GM19238 (cell line): ENCODE data around the gene INHBE.

Experiments used
- DNase-seq: peaks from one replicate; pipeline ENCODE4 v3.0.0; 2011; ENCODE audit warnings: low spot score; ENCODE audit not compliant: insufficient read length

The INHBE gene

GRCh38 chr12:57460841-57461275 lies 5.8 kb downstream of the INHBE start:
- DNase-seq: no peak

- no peak for DNase-seq
These were observed 6.3 kb downstream of the INHBE start for GRCh38 chr12:57461276-57461916.

- DNase-seq: no peak
These were observed 6.8 kb downstream of the INHBE start for GRCh38 chr12:57461917-57462250.

- peak; percentile 92 for DNase-seq
These were observed 7.3 kb downstream of the INHBE start for GRCh38 chr12:57462251-57462911.

- DNase-seq: no peak
These were observed 7.8 kb downstream of the INHBE start for GRCh38 chr12:57462912-57463253.

GRCh38 chr12:57464569-57464968 lies 9.5 kb downstream of the INHBE start:
- DNase-seq: no peak

- no peak for DNase-seq
These were observed 10.1 kb downstream of the INHBE start for GRCh38 chr12:57465030-57465746.

GRCh38 chr12:57465747-57466505 lies 10.8 kb downstream of the INHBE start:
- no peak for DNase-seq

- DNase-seq: no peak
These were observed 12.2 kb downstream of the INHBE start for GRCh38 chr12:57467212-57467874.

GRCh38 chr12:57467915-57468314 lies 12.8 kb downstream of the INHBE start:
- no peak for DNase-seq

- no peak for DNase-seq
These were observed 14.4 kb downstream of the INHBE start for GRCh38 chr12:57469296-57470164.

GRCh38 chr12:57470286-57470969 lies 15.3 kb downstream of the INHBE start:
- no peak for DNase-seq

GRCh38 chr12:57470970-57471656 lies 16.0 kb downstream of the INHBE start:
- no peak for DNase-seq

- DNase-seq: no peak
These were observed 16.6 kb downstream of the INHBE start for GRCh38 chr12:57471661-57472060.

GRCh38 chr12:57472391-57472790 lies 17.3 kb downstream of the INHBE start:
- no peak for DNase-seq

GRCh38 chr12:57473392-57473791 lies 18.3 kb downstream of the INHBE start:
- DNase-seq: no peak

GRCh38 chr12:57473886-57474285 lies 18.8 kb downstream of the INHBE start:
- no peak for DNase-seq

GRCh38 chr12:57474430-57474829 lies 19.3 kb downstream of the INHBE start:
- DNase-seq: no peak

GRCh38 chr12:57474862-57475261 lies 19.8 kb downstream of the INHBE start:
- no peak for DNase-seq
